Esophagus squamous epithelium (tissue), 4 donors: Measurements from ENCODE around the gene NOTCH4.

Experiments used
- POLR2A ChIP-seq, 4 donors: fragments of 450-650 bp; IDR thresholded peaks; one replicate each; pipeline ENCODE4 v1.6.1; 2017; ENCODE audit warnings: antibody characterized with exemption in 4 of 4, mild to moderate bottlenecking in 4 of 4, moderate library complexity in 3 of 4
- TF ChIP-seq, protein P1 (sequence below), 6 experiments: fragments of 450-650 bp in 4 of 6; fragments of 200-600 bp in 2 of 6; sonication (generic) in 2 of 6; IDR thresholded peaks; one replicate each; pipeline ENCODE4 v1.5.1; 2016 to 2019; ENCODE audit warnings: antibody characterized with exemption in 6 of 6, mild to moderate bottlenecking in 4 of 6, moderate library complexity in 4 of 6

DNA sequence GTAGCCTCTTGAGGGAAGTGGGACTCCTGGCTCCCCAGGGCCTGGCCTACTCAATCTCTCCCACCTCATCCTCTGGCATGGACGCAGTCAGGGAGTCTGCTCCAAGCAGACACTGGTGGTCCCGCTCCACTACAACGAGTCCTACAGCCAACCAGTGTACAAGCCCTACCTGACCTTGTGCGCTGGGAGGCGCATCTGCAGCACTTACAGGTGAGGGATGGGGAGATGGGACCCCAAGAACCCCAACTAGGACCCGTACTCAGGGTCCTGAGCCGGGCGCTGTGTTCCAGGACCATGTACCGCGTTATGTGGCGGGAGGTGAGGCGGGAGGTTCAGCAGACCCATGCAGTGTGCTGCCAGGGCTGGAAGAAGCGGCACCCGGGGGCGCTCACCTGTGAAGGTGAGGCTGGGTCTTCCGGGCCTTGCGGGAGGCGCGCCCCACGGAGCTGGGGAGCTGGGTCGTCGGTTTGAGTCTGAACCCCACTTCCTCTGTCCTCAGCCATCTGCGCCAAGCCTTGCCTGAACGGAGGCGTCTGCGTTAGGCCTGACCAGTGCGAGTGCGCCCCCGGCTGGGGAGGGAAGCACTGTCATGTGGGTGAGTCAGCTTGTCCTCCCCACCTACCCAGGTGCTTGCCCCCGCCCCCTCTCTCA lies 57.3 kb downstream of the NOTCH4 start:
- TF ChIP-seq POLR2A (IDR thresholded peaks at IDR 0.05) = no peak
- TF ChIP-seq, protein P1, sequence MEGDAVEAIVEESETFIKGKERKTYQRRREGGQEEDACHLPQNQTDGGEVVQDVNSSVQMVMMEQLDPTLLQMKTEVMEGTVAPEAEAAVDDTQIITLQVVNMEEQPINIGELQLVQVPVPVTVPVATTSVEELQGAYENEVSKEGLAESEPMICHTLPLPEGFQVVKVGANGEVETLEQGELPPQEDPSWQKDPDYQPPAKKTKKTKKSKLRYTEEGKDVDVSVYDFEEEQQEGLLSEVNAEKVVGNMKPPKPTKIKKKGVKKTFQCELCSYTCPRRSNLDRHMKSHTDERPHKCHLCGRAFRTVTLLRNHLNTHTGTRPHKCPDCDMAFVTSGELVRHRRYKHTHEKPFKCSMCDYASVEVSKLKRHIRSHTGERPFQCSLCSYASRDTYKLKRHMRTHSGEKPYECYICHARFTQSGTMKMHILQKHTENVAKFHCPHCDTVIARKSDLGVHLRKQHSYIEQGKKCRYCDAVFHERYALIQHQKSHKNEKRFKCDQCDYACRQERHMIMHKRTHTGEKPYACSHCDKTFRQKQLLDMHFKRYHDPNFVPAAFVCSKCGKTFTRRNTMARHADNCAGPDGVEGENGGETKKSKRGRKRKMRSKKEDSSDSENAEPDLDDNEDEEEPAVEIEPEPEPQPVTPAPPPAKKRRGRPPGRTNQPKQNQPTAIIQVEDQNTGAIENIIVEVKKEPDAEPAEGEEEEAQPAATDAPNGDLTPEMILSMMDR (IDR thresholded peaks at IDR 0.05) = no peak
